SK-MEL-5 (cell line): Measurements from ENCODE around the gene MAN1A1. TPM values are rescaled to one million over a fixed set of nuclear protein-coding genes. Genes with fewer than 3 reads are reported as not detected.

ENCODE experiments used
- DNase-seq: peaks from one replicate; pipeline ENCODE4 v3.0.0-alpha.2; 2016; ENCODE audit warnings: low read depth, low spot score
- in situ Hi-C: cut with HindIII; loops from 2 replicates; pipeline ENCODE4 v1.10.0; 2016; ENCODE audit warnings: low sequenced_read_pairs, high pct_unique_total_duplicates, low pct_unique_long_range_greater_than_20kb
- total RNA-seq: library from RNA; depleted of rRNA; stranded (reverse); fragments of >200 nt; shearing (Covaris generic); gene quantifications from 2 replicates; pipeline ENCODE4 v1.2.3, GENCODE V29; 2014

Gene MAN1A1
- total RNA-seq, 1 experiment from 2014 or later, result 1.3 TPM

DNA sequence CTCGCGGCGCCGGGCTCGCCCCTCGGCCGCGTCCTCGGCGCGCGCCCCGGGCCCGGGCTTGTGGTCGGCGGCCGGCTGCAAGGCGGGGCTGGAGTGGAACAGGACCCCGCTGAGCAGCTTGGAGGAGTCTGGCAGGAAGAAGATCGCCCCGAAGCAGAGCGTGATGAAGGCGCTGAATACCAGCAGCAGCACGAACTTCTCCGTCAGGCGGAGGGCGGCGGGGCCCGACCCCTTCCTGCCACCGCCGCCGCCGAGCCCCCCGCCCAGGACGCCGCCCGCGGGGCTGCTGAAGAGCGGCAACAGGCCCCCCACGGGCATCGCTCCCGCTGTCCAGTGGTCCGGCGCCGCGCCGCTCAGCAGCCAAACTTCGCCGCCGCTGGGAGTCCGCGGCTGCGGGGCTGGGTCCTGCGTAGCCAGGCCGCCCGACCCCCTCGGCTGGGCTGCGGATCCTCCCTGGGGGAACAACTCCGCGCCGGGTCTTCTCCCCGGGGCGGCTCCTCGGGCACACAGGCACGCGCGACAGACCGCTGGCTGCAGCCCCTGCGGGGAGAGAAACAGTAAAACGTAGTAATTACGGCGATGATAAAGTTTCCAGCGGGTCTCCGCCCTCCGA is 707 bp downstream of the MAN1A1 start:
- in situ Hi-C loops, result no loop called here
- DNase-seq, result no peak

DNA sequence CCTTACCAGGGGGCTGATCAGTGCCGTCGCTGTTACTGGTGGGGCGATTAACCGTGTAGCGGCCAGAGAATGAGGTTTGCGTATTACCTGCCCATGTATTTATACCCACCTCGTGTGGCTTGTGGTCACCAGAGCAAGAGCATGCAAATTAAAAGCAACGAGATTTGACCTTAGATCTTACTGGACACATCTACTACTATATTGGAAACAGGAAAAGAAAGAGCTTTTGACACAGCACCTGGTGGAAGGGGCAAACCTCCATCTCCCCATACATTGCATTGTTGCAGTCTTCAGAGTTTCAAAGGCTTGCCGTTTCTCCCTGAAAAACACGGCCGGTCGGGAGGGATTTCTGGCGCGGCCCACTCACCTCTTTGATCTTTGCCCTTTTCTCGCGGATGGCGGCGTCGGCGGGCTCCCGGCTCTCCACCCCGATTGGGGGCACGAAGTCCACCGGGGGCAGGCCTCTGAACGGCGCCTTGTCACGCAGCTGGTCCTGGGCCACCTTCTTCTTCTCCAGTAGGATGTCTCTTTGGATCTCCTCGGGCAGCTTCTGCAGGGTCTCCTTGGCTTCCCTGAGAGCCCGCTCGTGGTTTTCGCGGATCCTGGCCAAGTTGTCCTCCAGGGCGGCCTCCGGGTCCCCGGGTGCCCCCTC is 1.3 kb downstream of the MAN1A1 start:
- in situ Hi-C loops, result no loop called here

GRCh38 chr6:119347466-119348095 is 2.0 kb downstream of the MAN1A1 start:
- in situ Hi-C loops, result no loop called here
- DNase-seq, result no peak

More for the DNA sequence above, 1.3 kb downstream of the MAN1A1 start:
- no peak for DNase-seq

DNA sequence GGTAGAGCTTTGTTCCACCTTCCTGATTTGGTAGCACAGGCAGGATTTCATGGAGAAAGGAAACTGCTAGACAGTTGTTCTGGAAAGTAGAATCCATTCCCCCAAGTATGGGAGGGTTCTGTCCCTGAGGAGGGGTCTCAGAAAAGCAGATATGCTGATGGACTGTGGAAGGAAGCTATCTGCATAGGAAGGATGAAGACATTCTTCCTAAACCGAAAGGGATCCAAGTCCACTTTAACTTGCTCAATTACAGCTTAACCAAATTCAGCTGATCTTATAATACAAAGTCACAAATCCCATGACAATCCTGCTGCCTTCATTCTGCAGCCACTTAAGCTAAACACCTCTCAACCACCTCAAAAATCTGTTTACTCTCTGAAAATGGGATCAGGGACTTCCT is 2.6 kb downstream of the MAN1A1 start:
- DNase-seq, result no peak
- in situ Hi-C loops, result no loop called here

DNA sequence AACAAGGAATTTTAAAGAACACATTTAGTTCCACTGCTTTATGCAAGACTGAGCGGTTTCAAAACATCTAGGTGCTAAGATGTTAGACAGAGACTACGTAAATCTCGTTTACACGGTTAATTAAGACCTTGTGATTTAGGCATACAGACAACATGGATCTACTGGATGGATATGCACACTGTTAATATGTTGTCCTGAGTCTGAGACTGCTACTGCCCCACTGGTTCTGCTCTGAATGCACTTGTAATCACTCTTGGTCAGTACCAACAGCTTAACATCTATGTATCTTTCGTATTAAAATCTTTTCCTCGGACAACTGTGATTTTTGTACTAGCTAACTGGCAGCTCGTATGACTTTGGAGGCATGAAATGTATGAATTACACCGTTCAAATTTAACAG is 3.1 kb downstream of the MAN1A1 start:
- in situ Hi-C loops, result no loop called here

DNA sequence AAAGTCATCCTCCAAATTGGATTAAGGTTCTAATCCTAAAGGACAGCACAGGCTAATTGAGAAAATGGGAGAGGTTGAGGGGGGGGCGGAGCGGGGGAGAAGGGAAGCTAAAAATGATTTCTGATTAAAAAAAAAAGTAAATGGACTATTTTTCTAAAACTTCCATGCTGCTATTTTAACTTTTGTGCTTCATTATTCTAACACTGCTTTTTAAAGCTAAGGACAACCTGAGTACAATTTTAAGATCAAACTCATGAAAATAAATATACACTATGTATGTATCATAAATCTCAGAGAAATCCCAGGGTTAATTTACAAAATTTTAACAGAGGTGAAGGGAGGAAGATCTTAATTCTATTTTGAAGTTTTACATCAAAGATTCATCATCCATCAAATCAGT is 4.4 kb downstream of the MAN1A1 start:
- in situ Hi-C loops, result no loop called here
- DNase-seq, result no peak

More for the DNA sequence above, 3.1 kb downstream of the MAN1A1 start:
- no peak for DNase-seq

DNA sequence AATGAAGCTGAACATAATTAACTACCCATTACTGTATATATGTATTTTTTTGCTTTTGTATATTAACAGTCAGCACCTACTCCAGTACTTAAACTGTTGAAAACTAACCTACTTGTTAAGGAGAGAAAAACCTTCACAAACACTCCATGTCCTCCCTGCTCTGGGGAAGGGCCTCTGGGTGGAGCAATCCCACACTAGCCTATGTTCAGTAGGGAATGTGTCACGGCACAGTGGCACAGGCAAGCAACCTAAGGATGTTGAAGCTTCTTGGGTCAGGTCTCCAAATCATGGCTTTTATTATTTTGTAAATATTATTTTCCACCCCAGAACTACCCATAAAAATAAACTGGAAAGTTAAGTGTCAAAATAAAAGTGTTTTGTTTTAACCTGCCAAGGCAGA is 5.3 kb downstream of the MAN1A1 start:
- in situ Hi-C loops, result no loop called here

GRCh38 chr6:119343573-119344146 is 5.9 kb downstream of the MAN1A1 start:
- in situ Hi-C loops, result no loop called here
- no peak for DNase-seq

More for the DNA sequence above, 5.3 kb downstream of the MAN1A1 start:
- no peak for DNase-seq

DNA sequence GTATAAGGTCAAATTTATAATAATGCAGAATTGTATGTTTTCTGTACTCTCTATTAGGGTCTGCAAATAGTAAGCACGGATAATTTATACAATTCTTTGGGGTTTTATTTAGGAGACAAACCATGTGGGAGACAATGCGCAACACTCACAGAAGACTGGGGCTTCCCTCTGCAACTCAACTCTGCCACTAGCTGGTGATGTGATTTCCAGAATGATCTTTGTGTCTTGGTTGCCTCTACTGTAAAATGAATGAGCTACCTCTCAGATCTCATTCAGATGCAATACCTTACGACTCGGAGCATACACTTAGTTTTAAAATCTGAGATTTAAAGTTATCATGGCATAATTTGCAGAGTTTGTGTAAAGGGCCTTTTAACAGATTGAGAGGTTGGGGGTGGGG is 6.4 kb downstream of the MAN1A1 start:
- no peak for DNase-seq

DNA sequence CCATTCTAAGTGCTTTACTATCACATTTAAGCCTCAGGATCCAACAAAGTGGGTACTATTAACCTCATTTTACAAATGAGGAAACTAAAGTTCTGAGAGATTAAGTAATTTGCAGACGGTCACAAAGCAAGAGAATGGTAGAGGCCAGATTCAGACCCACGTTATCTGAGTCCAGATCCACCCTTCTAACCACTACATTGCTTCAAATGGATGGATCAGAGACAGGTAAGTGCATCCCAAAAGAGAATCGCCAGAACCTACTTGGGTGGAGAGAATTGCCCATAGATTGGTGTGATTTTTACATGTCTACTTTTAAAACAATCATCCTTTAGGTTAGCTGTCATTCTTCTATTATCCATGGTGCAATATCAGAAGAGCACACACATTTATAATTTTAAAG is 7.1 kb downstream of the MAN1A1 start:
- in situ Hi-C loops, result no loop called here
- no peak for DNase-seq

More for the DNA sequence above, 6.4 kb downstream of the MAN1A1 start:
- in situ Hi-C loops, result no loop called here

DNA sequence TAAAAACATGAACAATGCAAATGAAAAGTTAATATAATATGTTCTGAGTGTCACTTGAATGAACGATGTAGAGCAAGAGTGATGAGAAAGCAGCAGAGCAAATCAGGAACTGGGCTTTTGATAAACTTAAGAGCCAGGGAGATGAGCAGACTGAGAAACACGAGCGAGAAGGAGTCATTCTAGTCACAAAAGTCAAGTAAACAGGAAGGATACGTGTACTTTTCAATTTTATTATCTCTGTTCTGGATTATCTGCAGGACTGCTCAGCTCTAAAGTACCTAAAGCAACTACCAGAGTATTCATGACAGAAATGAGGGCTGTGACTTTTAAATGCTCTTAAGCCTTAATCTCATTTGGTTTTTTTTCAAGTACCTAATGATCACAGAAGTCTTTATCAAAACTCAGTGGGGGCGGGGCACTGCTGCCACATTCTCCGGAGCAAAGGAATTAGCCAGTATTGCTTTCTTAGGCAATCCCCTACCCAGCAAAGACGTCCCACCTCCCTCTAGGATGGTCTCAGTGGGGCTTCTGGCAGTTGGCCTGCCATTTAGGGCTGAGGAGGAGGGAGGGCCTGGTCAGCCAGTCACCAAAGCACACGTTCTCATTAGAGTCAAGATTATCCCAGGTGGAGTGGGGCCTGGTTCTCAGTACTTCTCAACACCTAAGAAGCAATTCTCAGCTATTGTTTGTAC is 8.6 kb downstream of the MAN1A1 start:
- no peak for DNase-seq
- in situ Hi-C loops, result no loop called here

GRCh38 chr6:119339941-119340456 is 9.6 kb downstream of the MAN1A1 start:
- in situ Hi-C loops, result no loop called here
- DNase-seq, result no peak

DNA sequence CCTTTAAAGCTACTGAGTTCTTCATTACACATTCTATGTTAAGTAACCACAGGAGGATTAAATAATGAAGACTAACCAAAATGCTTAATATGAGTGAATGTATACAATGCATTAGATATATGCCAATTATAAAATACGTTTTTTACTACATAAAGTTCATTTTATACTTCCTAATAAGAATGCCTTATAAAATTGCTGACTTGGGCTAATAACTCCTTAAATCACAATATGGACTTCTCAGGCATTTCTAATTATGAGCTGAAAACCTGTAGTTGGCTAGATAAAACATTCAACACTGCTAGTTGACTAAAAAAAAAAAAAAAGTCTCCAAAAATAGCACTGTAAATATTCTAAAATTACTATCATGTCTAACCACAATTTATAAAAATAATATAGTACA is 11.8 kb downstream of the MAN1A1 start:
- in situ Hi-C loops, result no loop called here
- no peak for DNase-seq

DNA sequence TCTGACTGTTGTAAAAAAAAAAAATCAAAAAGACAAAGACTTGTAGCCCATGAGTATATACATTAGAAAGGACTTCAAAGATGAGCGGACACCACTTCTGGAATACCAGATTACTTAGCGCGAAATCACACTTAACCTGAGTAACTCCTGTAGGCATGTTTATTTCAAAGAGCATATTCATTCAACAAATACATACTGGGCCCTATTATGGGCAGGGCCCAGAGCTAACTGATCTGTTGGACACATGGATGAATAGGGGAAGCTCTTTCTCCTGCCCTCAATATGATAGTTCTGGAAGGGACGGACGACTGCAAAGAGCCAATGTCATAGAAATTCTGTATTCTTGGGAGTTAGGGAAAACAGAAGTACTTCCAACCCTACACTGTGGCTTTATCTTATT is 12.3 kb downstream of the MAN1A1 start:
- no peak for DNase-seq
- in situ Hi-C loops, result no loop called here

DNA sequence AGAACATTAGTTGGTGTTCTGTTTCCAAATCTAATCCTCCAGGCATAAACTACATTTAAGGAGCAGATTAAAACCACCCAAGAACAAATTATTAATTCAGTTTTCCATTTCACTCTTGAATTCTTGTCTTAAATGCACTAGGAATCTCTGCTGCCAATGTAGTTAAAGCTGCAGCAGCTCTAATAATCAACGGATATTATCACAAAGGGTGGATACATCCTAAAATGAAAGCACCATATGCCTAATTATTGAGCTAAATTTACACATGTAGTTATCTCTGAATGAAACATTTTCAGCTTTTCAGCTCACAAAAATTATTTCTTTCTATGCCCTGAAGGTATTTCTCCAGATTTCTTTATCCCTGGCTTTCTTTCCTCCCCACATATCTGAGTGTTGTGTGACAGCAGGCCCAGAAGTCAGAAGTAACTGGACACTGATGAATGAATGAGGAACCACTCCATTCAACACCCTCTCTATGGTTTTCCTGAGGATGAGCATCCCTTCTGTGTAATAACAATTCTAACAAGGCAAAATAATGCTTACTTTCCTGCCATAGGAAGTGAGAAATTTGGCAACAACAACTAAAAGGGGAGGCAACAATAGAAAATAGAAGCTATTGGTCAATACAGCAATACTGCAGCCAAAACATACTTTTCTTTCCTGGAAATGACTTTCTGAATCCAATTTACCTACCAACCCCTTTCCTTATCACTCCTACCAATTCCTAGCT is 14.9 kb downstream of the MAN1A1 start:
- no peak for DNase-seq
- in situ Hi-C loops, result no loop called here

GRCh38 chr6:119333707-119334295 is 15.8 kb downstream of the MAN1A1 start:
- DNase-seq, result peak; percentile 16
- in situ Hi-C loops, result no loop called here

DNA sequence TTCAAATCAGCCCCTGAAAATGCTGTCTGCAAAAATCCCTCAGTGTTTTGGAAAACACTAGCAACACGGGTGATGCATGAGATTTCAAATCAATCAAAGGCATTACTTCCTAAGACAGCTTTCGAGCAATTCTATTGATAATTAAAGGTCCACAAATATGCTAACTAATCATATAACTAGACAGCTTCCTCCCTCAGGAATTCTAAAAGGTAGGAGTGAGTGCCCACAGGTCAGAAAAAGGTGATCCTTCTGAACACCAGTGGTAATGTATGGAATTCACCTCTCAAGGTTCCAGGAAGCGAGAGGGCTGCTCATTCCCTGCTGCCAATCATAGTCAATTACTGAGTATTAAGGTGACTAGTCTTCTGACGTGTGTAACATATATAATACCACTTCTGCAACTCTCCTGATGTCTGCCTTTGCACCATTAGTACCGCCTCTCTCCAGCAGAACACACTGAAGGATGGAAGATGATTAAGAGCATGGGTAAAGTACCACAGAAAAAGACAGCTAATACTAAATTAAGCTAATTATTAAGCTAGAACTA is 16.4 kb downstream of the MAN1A1 start:
- in situ Hi-C loops, result no loop called here
- no peak for DNase-seq
